Heart right ventricle (tissue), 16 donors: ENCODE measurements around the gene RIT2. TPM values are rescaled to one million over a fixed set of nuclear protein-coding genes. Genes with fewer than 3 reads are reported as not detected.

ENCODE experiments used
- ATAC-seq, 8 donors: fragments of 200-7000 bp; cut with Tn5 transposase; one replicate each; pipeline ENCODE4 v1.9.1; 2020; ENCODE audit warnings: mild to moderate bottlenecking in 8 of 8, moderate library complexity in 8 of 8, moderate number of reproducible peaks in 1 of 8
- DNase-seq, 2 donors: peaks; one replicate each; pipeline ENCODE4 v3.0.0-alpha.2; 2020
- H3K27ac ChIP-seq, 10 donors: fragments of 200-600 bp; sonication (generic) in 2 of 10; one replicate each; pipeline versions ENCODE4 v1.5.0 to v1.8.0; 2020 to 2022; ENCODE audit warnings: mild to moderate bottlenecking in 3 of 10
- H3K27me3 ChIP-seq, 7 donors: fragments of 200-600 bp; one replicate each; pipeline ENCODE4 v1.8.0; 2021 to 2022; ENCODE audit warnings: mild to moderate bottlenecking in 2 of 7
- H3K36me3 ChIP-seq, 9 donors: fragments of 200-600 bp; sonication (generic) in 1 of 9; one replicate each; pipeline versions ENCODE4 v1.5.0 to v1.8.0; 2020 to 2022; ENCODE audit warnings: mild to moderate bottlenecking in 2 of 9
- H3K4me1 ChIP-seq, 9 donors: fragments of 200-600 bp; sonication (generic) in 1 of 9; one replicate each; pipeline versions ENCODE4 v1.5.0 to v1.8.0; 2020 to 2022; ENCODE audit warnings: mild to moderate bottlenecking in 4 of 9
- H3K4me3 ChIP-seq, 10 donors: fragments of 200-600 bp; sonication (generic) in 2 of 10; one replicate each; pipeline versions ENCODE4 v1.5.0 to v1.8.0; 2020 to 2022; ENCODE audit warnings: mild to moderate bottlenecking in 7 of 10, moderate library complexity in 2 of 10
- H3K9me3 ChIP-seq, 11 donors: fragments of 200-600 bp in 10 of 11; sonication (generic) in 2 of 11; one replicate each; pipeline versions ENCODE4 v1.5.0 to v1.8.0; 2013 to 2022; ENCODE audit warnings: mild to moderate bottlenecking in 2 of 11, control low read depth in 1 of 11, moderate library complexity in 1 of 11
- CTCF ChIP-seq, 9 donors: fragments of 200-600 bp; sonication (generic) in 2 of 9; IDR thresholded peaks; one replicate each; pipeline versions ENCODE4 v1.5.0 to v1.8.0; 2021 to 2022; ENCODE audit warnings: antibody characterized with exemption in 9 of 9, mild to moderate bottlenecking in 5 of 9, moderate library complexity in 1 of 9
- WGBS, 2 donors: extraction: QIAGEN DNeasy Blood & Tissue Kit; methylation state at CpG; one replicate each; pipeline ENCODE4 v1.1.7; 2013; ENCODE audit warnings: inconsistent platforms in 1 of 2; 5-methylcytosine and 5-hydroxymethylcytosine counted together
- intact Hi-C, 10 donors: fragments of 100-400 bp; cut with DNase I; formaldehyde crosslinking; loops; one replicate each; pipeline versions ENCODE4 v1.11.1 to v1.14.2; 2022
- polyA plus RNA-seq, 2 donors: library from polyadenylated mRNA; stranded (reverse); fragments of 200-250 nt; gene quantifications; one replicate each; pipeline ENCODE4 v1.2.3, GENCODE V29; 2013
- total RNA-seq, 10 donors: library from RNA; stranded (reverse); fragmentation: NEBNext Ultra II Directional in 3 of 10; extraction: Animal tissue kit (Norgen Biotek cat#: 25700) in 3 of 10; gene quantifications; one replicate each; pipeline versions ENCODE4 v1.2.1 to v1.2.4, GENCODE V29; 2021 to 2023
- donor health status: Arrhythmogenic right ventricular cardiomyopathy.
- donor health status: ischemic (EF 13 %, LVEDD 7.1; RV severe dilation, severe dysfunction).
- donor health status: healthy with polysubstance abuse.
- donor health status: DM: no; HTN: yes; CAD: no.
- donor health status: DM: no; HTN: no; CAD: no.
- donor health status: ischemic (EF 25% LVEDD 6.9; RV normal size, moderate dysfunction).
- donor health status: ischemic (EF 25% LVEDD 5.7; RV mildly dilated, moderate dysfunction).
- donor health status: healthy.
- donor health status: DM: yes; HTN: yes; CAD: no.
- donor health status: Ischemic cardiomyopathy.
- donor health status: ischemic (EF 35%, LVEDD 5.7; RV mildly dilated, moderate dysfunction).
- donor health status: nonischemic (EF 11% LVEDD 7.7; RV severe dilation, severe dysfunction).
- donor health status: DM: yes; HTN: yes; CAD: no.
- donor health status: PGD.
- donor health status: ischemic (EF 29% LVEDD 5.4; RV normal size, mild dysfunction).
- donor health status: nonischemic (EF 23%, LVEDD 6.1; RV moderate dilation, normal function).

Gene RIT2
- total and polyA plus RNA-seq, 12 donors = not detected

GRCh38 chr18:42941021-42941420, 174.5 kb downstream of the RIT2 start:
- H3K4me3 ChIP-seq = no peak overlapping the region
- DNase-seq (no peak), ATAC-seq (no peak)
- 78 to 79% methylated on average over 2 of the region's 2 CpGs for WGBS, 2 donors
- no peaks in the 10 kb centered on the region for H3K27me3 ChIP-seq
- no peaks in the 10 kb centered on the region for H3K4me1 ChIP-seq
- no peak overlapping the region for H3K27ac ChIP-seq
- TF ChIP-seq CTCF (IDR thresholded peaks at IDR 0.05) = no peak
- no peaks in the 10 kb centered on the region for H3K36me3 ChIP-seq
- H3K9me3 ChIP-seq = no peaks in the 10 kb centered on the region
- intact Hi-C loops = no loop called here

GRCh38 chr18:42937436-42937835, 178.0 kb downstream of the RIT2 start:
- WGBS, 2 donors = 87 to 88% methylated on average over 2 of the region's 2 CpGs

GRCh38 chr18:42936289-42936688, 179.2 kb downstream of the RIT2 start:
- Histone ChIP-seq H3K36me3 (no peaks in the 10 kb centered on the region), H3K4me1 (peaks cover 0 to 17% (median 9%) of the 10 kb centered on the region in 9 donors), H3K4me3 (no peak overlapping the region), H3K9me3 (no peaks in the 10 kb centered on the region), H3K27me3 (no peaks in the 10 kb centered on the region), H3K27ac (no peak overlapping the region)
- 50 to 66% methylated on average over 2 of the region's 2 CpGs for WGBS, 2 donors
- TF ChIP-seq CTCF (IDR thresholded peaks at IDR 0.05) = no peak
- no peak for DNase-seq
- intact Hi-C loops = no loop called here
- ATAC-seq = no peak

More at GRCh38 chr18:42937436-42937835, 178.0 kb downstream of the RIT2 start:
- TF ChIP-seq CTCF (IDR thresholded peaks at IDR 0.05) = no peak
- DNase-seq (no peak), ATAC-seq (no peak)
- H3K36me3 ChIP-seq = no peaks in the 10 kb centered on the region
- H3K4me1 ChIP-seq = peaks cover 0 to 6% (median under 1%) of the 10 kb centered on the region in 9 donors
- no peaks in the 10 kb centered on the region for H3K27me3 ChIP-seq
- H3K9me3 ChIP-seq = no peaks in the 10 kb centered on the region
- intact Hi-C loops = no loop called here
- no peak overlapping the region for H3K4me3 ChIP-seq
- no peak overlapping the region for H3K27ac ChIP-seq

GRCh38 chr18:42931491-42931890, 184.0 kb downstream of the RIT2 start:
- peak overlapping the region in 1 of 10 donors; percentile 1 for H3K4me3 ChIP-seq
- TF ChIP-seq CTCF (IDR thresholded peaks at IDR 0.05) = no peak
- DNase-seq = peak in 1 of 2 donors; percentile 54
- peaks cover 0 to 27% (median 16%) of the 10 kb centered on the region in 9 donors for H3K4me1 ChIP-seq
- H3K27me3 ChIP-seq = no peaks in the 10 kb centered on the region
- H3K36me3 ChIP-seq = no peaks in the 10 kb centered on the region
- peak overlapping the region in 8 of 10 donors; percentile 4 to 80 (median 56) for H3K27ac ChIP-seq
- intact Hi-C loops = no loop called here
- 4 to 15% methylated on average over 3 of the region's 3 CpGs for WGBS, 2 donors
- H3K9me3 ChIP-seq = no peaks in the 10 kb centered on the region
- ATAC-seq = peak in 7 of 8 donors; percentile 78 to 95 (median 93)
